ENCODE data around the gene LRRFIP1.
"Not testable (repeated sequence)": the region's sequence is repeated elsewhere in the genome, so short reads cannot be mapped to it uniquely, and the experiment has no call there.

DNA sequence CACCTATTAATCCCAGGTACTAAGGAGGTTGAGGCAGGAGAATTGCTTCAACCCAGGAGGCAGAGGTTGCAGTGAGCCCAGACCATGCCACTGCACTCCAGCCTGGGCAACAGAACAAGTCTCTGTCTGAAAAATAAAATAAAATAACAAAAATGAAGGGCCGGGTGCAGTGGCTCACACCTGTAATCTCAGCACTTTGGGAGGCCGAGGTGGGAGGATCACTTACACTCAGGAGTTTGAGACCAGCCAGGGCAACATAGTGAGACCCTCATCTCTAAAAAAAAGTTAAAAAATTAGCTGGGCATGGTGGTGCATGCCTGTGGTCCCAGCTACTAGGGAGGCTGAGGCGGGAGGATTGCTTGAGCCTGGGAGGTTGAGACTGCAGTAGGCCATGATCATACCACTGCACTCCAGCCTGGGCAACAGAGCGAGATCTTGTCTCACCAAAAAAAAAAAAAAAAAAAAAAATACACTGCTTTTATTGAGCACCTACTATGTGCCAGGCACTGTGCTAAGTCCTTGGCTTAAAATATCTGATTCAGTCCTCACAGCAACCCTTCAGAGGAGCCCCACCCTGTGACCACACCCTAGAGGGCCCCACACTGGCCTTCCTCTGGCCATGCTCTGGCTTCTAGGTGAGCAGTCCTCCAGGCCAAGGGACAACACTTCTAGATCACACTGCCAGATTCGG is 31.4 kb upstream of the LRRFIP1 start:
- TF ChIP-seq, protein P1, sequence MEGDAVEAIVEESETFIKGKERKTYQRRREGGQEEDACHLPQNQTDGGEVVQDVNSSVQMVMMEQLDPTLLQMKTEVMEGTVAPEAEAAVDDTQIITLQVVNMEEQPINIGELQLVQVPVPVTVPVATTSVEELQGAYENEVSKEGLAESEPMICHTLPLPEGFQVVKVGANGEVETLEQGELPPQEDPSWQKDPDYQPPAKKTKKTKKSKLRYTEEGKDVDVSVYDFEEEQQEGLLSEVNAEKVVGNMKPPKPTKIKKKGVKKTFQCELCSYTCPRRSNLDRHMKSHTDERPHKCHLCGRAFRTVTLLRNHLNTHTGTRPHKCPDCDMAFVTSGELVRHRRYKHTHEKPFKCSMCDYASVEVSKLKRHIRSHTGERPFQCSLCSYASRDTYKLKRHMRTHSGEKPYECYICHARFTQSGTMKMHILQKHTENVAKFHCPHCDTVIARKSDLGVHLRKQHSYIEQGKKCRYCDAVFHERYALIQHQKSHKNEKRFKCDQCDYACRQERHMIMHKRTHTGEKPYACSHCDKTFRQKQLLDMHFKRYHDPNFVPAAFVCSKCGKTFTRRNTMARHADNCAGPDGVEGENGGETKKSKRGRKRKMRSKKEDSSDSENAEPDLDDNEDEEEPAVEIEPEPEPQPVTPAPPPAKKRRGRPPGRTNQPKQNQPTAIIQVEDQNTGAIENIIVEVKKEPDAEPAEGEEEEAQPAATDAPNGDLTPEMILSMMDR (IDR thresholded peaks at IDR 0.05), result not testable (repeated sequence)
- not testable (repeated sequence) for TF ChIP-seq POLR2A (IDR thresholded peaks at IDR 0.05; ENCODE audit: low read depth)

Data from esophagus muscularis mucosa (tissue), 3 donors.